ENCODE measurements around the gene NUP62CL.

NUP62CL gene

GRCh38 chrX:107146670-107147069 lies 59.6 kb downstream of the NUP62CL start:
- DNase-seq: peak; percentile 62

GRCh38 chrX:107135965-107136307 lies 70.3 kb downstream of the NUP62CL start:
- no peak for DNase-seq

GRCh38 chrX:107135049-107135964 lies 70.9 kb downstream of the NUP62CL start:
- DNase-seq: peak; percentile 41

GRCh38 chrX:107123750-107124149 lies 82.5 kb downstream of the NUP62CL start:
- DNase-seq: peak; percentile 8

- no peak for DNase-seq
These were observed 87.0 kb downstream of the NUP62CL start for GRCh38 chrX:107119283-107119682.

GRCh38 chrX:107118322-107119147 lies 87.7 kb downstream of the NUP62CL start, which contains the start of gene RBM41:
Gene RBM41 (minus strand): TSS chrX:107118822. CDS start chrX:107118773, 49 bp downstream.
- DNase-seq: peak; percentile 52

GRCh38 chrX:107117993-107118321 lies 88.3 kb downstream of the NUP62CL start:
- DNase-seq: no peak

GRCh38 chrX:107107459-107107858 lies 98.8 kb downstream of the NUP62CL start:
- no peak for DNase-seq

GRCh38 chrX:107102980-107103379 lies 103.3 kb downstream of the NUP62CL start:
- DNase-seq: no peak

GRCh38 chrX:107076158-107076557 lies 130.1 kb downstream of the NUP62CL start:
- no peak for DNase-seq

Data from NCI-H226 (cell line).